ENCODE results near the gene SHC3.

Gene SHC3

GRCh38 chr9:89025553-89025952, 153.1 kb downstream of the SHC3 start:
- DNase-seq (ENCODE audit: low read depth in 1 of 2, low spot score in 1 of 2): no peak

GRCh38 chr9:89024727-89025126, 153.9 kb downstream of the SHC3 start:
- no peak for DNase-seq (ENCODE audit: low read depth in 1 of 2, low spot score in 1 of 2)

DNA sequence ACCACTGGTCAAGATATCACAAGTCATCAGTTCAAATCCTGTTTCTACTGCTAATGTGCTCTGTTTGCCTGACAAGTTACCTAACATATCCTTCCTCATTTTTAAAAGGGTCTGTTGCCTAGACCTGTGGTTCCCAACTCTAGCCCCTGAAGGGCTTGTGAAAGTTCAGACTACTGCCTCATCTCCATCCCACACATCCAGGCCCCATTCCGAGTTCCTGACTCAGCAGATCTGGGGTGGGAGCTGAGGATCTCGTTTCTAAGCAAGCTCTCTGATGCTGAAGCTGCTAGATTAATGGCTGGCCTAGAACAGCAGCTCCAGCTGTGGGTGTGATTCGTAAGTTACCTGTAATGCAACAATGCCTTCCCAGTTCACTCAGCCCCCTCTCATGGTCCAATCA, 154.9 kb downstream of the SHC3 start:
- DNase-seq (ENCODE audit: low read depth in 1 of 2, low spot score in 1 of 2): no peak

GRCh38 chr9:89022902-89023301, 155.7 kb downstream of the SHC3 start:
- DNase-seq (ENCODE audit: low read depth in 1 of 2, low spot score in 1 of 2): no peak

DNA sequence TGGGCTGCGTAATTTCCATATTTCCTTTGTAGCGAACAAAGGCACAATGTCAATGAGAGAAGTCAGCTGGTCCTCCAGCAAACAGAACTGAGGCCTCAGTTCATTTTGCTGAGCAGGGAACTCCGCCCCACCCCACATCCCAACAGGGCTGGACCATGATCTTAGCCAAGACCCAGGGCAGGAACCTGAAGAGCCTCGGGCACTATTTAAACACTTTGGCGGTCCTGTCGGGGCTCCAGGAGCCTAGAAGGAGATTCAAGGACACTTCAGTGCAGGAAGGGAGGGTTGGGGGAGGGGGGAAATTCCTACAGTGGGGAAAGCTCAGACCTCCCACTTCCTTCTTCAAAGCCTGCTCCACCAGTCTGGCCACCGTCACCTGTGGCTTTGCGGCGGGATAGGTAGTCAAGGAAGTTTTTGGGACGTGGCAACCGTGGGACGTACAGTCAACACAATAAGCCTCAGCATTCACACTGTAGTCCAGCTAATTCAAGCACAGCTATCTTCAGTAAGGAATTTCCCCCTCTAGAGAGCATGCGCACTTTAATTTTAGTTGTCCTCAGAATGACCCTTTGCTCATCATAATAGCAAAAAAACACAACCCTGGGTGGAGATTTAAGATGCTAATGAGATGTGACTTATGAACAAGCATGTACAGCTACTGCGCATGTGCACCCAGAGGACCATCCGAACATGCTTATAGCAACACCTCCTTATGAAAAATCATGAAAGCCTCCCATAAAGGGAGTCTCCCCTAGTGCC, 156.4 kb downstream of the SHC3 start:
- no peak for DNase-seq (ENCODE audit: low read depth in 1 of 2, low spot score in 1 of 2)

DNA sequence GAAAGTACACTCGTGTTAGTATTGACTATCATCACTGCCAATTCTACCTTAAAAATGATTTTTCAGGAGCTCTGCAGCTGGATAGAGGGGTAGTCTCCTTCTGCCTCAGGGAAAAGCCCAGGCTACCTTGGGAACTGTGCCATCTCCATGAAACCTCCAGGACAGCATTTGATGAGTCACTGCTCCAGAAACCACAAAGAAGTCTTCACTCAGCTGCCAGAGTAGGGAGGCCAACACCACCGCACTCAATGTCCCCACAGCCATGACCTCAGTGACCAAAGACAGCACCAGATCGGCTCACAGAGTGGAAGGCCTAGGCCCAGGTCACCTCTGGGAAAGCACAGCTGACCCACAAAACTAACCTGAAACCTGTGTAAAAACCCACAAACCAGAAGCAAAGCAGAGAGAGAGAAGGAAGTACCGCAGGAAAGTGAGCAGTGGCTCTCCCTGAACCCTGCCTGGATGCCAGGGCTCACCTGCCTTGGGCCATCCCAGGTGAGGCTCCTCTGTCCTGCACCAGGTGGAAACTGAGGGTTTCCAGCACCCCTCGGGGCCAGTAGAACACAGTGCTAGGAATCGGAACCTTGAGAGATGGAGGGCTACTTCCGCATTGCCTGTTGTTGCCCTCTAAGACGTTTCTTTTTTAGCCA, 157.3 kb downstream of the SHC3 start:
- DNase-seq (ENCODE audit: low read depth in 1 of 2, low spot score in 1 of 2): no peak

GRCh38 chr9:89020754-89021153, 157.9 kb downstream of the SHC3 start:
- no peak for DNase-seq (ENCODE audit: low read depth in 1 of 2, low spot score in 1 of 2)

DNA sequence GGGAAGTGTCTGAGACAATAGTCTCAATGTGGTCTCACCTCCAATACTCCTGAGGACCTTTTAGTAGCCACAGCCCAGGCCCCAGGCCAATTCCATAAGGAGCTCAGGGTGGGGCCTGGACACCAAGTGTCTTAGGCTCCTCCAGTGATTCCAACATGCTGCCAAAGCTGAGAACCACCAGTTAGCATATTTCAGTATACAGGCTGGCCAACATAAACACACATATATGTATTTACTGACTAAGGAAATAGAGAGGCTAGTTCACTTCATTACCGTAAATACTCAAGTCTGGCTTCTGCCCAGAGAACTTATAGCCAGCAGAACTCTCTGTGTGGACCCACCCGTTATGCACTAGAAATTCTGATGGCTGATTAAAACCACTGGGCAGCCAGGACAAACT, 163.3 kb downstream of the SHC3 start:
- DNase-seq (ENCODE audit: low read depth in 1 of 2, low spot score in 1 of 2): no peak

DNA sequence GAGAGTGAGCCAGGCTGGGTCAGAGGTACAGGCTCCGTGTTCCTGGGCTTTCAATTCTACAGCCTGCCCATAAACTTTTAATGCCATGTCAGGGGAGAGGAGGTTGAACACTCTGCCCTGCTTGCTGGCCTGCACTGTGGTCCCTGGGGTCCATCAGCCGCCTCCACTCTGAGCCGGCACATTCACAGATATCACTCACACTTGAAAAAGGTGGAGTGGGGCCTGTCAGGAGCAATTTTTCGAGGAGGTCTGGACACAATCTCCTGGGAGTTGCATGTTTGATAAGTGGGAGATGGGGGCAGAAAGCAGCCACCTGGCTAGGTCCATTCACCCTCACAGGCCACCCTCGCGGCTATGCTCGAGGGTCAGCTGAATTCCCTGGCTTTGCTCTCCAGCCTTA, 164.5 kb downstream of the SHC3 start:
- DNase-seq (ENCODE audit: low read depth in 1 of 2, low spot score in 1 of 2): no peak

DNA sequence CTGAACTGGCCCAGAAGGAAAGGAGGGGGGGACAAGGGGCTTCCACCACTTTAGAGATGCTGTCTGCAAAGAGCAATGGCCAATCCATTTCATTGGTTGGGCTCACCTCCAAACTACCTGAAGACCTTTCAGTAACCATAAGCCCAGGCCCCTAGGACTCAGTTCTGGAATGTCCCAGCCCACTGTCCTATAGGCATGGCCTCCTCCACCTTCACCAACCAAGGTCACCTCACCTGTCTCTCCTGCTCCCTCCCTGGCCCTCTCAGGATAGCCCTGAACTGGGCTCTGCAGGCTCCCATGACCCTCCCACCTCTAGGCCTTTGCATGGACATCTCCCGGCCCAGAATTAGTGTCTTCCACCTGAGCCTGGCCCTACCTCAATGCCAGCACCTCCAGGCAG, 165.0 kb downstream of the SHC3 start:
- DNase-seq (ENCODE audit: low read depth in 1 of 2, low spot score in 1 of 2): no peak

- DNase-seq (ENCODE audit: low read depth in 1 of 2, low spot score in 1 of 2): no peak
Measured at GRCh38 chr9:89012294-89013042, 166.2 kb downstream of the SHC3 start.

GRCh38 chr9:89011683-89012082, 166.9 kb downstream of the SHC3 start:
- DNase-seq (ENCODE audit: low read depth in 1 of 2, low spot score in 1 of 2): no peak

GRCh38 chr9:89010526-89011111, 168.0 kb downstream of the SHC3 start:
- DNase-seq (ENCODE audit: low read depth in 1 of 2, low spot score in 1 of 2): no peak

DNA sequence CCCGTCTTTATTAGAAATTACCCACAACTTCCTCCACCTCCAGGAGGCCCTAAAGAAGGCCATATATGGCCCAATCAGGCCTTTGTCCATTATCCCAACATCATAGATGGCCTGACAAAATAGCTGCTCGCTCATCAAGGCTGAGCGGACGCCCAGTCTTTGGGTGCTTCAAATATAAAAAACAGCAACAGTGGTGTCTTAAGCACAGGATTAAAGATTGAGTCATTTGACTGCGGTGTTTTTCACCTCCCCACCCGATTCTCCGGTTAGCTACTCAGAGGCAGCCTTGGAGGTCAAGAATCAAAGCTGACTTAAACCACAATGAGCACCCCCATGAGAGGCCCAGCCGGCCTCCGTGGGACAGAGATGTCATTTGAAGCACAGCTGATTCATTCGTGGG, 168.6 kb downstream of the SHC3 start:
- no peak for DNase-seq (ENCODE audit: low read depth in 1 of 2, low spot score in 1 of 2)

DNA sequence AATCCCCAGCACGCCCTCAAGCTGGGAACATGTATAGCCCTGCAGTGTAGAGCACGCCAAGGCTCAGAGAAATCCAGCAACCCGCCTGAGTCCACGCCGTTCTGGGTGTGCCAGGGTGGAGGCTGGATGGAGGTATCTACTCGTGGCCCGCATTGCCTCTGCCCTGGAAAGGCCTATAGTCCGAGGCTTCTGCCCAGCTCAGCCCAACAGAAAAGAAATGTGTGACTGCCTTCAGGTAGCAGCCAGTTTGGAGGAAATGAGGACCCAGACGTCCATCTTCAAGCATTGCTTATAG, 169.1 kb downstream of the SHC3 start:
- DNase-seq (ENCODE audit: low read depth in 1 of 2, low spot score in 1 of 2): no peak

- DNase-seq (ENCODE audit: low read depth in 1 of 2, low spot score in 1 of 2): no peak
Measured at GRCh38 chr9:89008744-89009545, 169.7 kb downstream of the SHC3 start.

DNA sequence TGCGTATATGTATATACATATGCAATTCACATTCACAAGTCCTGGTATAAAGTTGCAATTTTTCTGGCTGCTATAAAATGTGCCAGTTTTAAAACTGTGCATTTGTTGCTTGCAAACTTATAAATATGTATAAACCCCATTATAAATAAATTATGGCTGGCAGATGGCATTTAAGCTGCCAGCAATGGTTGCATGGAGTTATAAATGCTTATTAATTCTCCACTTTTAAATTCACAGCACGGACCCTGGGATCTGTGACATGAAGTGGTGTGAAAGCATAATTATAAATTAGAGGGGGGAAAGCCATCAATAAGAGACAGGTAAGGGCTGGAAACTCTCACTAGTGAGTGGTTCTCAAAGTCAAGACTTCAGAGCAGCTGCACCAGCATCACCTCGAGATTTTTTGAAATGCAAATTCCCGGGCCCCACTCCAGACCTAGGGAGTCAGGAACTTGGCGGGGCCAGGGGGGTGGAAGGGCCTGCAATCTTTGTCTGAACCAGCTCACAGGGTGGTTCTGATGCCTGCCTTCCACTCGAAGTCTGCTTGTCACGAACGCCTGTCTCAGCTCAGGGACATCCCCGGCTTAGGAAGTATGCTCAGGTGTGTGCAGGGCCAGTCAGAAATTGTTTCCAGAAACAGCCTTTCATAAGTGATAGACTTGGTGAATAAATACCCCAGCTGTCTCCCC, 170.4 kb downstream of the SHC3 start:
- no peak for DNase-seq (ENCODE audit: low read depth in 1 of 2, low spot score in 1 of 2)

- no peak for DNase-seq (ENCODE audit: low read depth in 1 of 2, low spot score in 1 of 2)
Measured at GRCh38 chr9:89006996-89007967, 171.3 kb downstream of the SHC3 start.

GRCh38 chr9:89006267-89006666, 172.4 kb downstream of the SHC3 start:
- no peak for DNase-seq (ENCODE audit: low read depth in 1 of 2, low spot score in 1 of 2)

DNA sequence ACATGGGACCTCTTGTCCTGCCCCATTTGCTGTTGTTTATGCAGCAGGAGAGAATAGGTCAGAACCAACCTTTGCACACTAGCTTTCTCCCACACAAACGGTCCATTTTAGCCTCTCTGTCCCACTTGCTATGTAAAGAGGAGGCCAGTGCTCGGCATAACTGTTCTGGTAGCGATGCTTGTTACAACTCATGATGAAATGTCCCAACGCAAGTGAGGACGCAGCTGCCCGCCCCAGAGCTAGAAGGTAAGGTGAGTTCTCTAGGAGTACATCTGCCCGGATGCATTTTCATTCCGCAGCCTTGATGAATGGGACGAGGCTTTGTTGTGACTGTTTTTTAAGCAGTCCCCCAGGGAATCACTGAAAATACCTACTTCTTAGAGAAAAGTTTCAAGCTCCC, 173.3 kb downstream of the SHC3 start:
- DNase-seq (ENCODE audit: low read depth in 1 of 2, low spot score in 1 of 2): no peak
